Stomach (tissue), 4 donors: ENCODE data around the gene ASH1L.
"Not testable (repeated sequence)": the region's sequence is repeated elsewhere in the genome, so short reads cannot be mapped to it uniquely, and the experiment has no call there.

Experiments used
- CTCF ChIP-seq, 7 experiments: fragments of 450-650 bp in 4 of 7; fragments of 200-600 bp in 3 of 7; sonication (generic) in 3 of 7; IDR thresholded peaks; one replicate each; pipeline ENCODE4 v1.5.1; 2016 to 2019; ENCODE audit warnings: antibody characterized with exemption in 7 of 7, control low read depth in 2 of 7, mild to moderate bottlenecking in 1 of 7
- EP300 ChIP-seq: sonication (generic); formaldehyde crosslinking; IDR thresholded peaks from one replicate; pipeline ENCODE4 v1.6.1; 2017; ENCODE audit warnings: antibody characterized with exemption

- not testable (repeated sequence) for TF ChIP-seq CTCF (IDR thresholded peaks at IDR 0.05); EP300
Measured at GRCh38 chr1:155561779-155562580, 623 bp downstream of the ASH1L start.
